Mammary epithelial cell (primary cell): Measurements from ENCODE around the gene C3.
"Not testable (repeated sequence)": the region's sequence is repeated elsewhere in the genome, so short reads cannot be mapped to it uniquely, and the experiment has no call there.

Experiments used
- CTCF ChIP-seq, 2 donors: IDR thresholded peaks in 1 of 2; conservative IDR thresholded peaks in 1 of 2; 2 replicates each; pipeline ENCODE4 v1.5.1; 2011 to 2012; ENCODE audit warnings: inconsistent platforms in 2 of 2, low read length in 2 of 2, mild to moderate bottlenecking in 2 of 2, control low read depth in 1 of 2, low read depth in 1 of 2; ENCODE audit not compliant: insufficient read depth in 1 of 2; ENCODE audit errors: extremely low read depth in 1 of 2
- EZH2 ChIP-seq: IDR thresholded peaks from 2 replicates; pipeline ENCODE4 v1.6.1; 2012; ENCODE audit warnings: low read length, inconsistent platforms, borderline replicate concordance

GRCh38 chr19:6656390-6656789 is 64.1 kb downstream of the C3 start:
- TF ChIP-seq CTCF (conservative IDR thresholded peaks at IDR 0.05 in 1 of 2, IDR thresholded peaks at IDR 0.05 in 1 of 2; ENCODE audit: extremely low read depth in 1 of 2, insufficient read depth in 1 of 2, low read depth in 1 of 2, low read length in 2 of 2); EZH2: not testable (repeated sequence)
